HepG2 (cell line): ENCODE measurements around the gene ZFP36L2. TPM values are rescaled to one million over a fixed set of nuclear protein-coding genes. Genes with fewer than 3 reads are reported as not detected.

Experiments used
- AGO2 ChIP-seq: fragments of 200-400 bp; formaldehyde crosslinking; optimal IDR thresholded peaks from 2 replicates; pipeline ENCODE3; 2017; ENCODE audit warnings: mild to moderate bottlenecking, low read depth, low read length, moderate library complexity
- AHR ChIP-seq: IDR thresholded peaks from 2 replicates; pipeline ENCODE4 v1.6.1; 2018; ENCODE audit warnings: missing genetic modification reagents, missing compliant biosample characterization
- ARHGAP35 ChIP-seq: sonication (generic); formaldehyde crosslinking; IDR thresholded peaks from 2 replicates; pipeline ENCODE4 v1.9.0; 2022; ENCODE audit warnings: mild to moderate bottlenecking, inconsistent platforms, moderate library complexity, missing genetic modification reagents, borderline replicate concordance
- FOXO1 ChIP-seq: sonication (generic); formaldehyde crosslinking; IDR thresholded peaks from 2 replicates; pipeline ENCODE4 v1.4.0; 2020; ENCODE audit warnings: missing genetic modification reagents
- HINFP ChIP-seq: sonication (generic); formaldehyde crosslinking; IDR thresholded peaks from 2 replicates; pipeline ENCODE4 v1.4.0; 2020; ENCODE audit warnings: low read depth, mild to moderate bottlenecking, missing genetic modification reagents
- JUND ChIP-seq: sonication (generic); formaldehyde crosslinking; IDR thresholded peaks from 2 replicates; pipeline ENCODE4 v1.8.0; 2022; ENCODE audit warnings: mild to moderate bottlenecking, missing genetic modification reagents
- MAX ChIP-seq: IDR thresholded peaks from 2 replicates; pipeline ENCODE4 v1.6.1; 2012; ENCODE audit warnings: inconsistent platforms
- NRL ChIP-seq: sonication (generic); formaldehyde crosslinking; IDR thresholded peaks from 2 replicates; pipeline ENCODE4 v1.5.0; 2020; ENCODE audit warnings: missing genetic modification reagents, mild to moderate bottlenecking, moderate library complexity, borderline replicate concordance
- ONECUT2 ChIP-seq: sonication (generic); formaldehyde crosslinking; IDR thresholded peaks from 2 replicates; pipeline ENCODE4 v1.4.0; 2020; ENCODE audit warnings: missing genetic modification reagents
- POLR2A ChIP-seq, 2 experiments: IDR thresholded peaks; 2 replicates each; pipeline ENCODE4 v1.6.1; 2011; ENCODE audit warnings: low read depth in 2 of 2, low read length in 2 of 2, mild to moderate bottlenecking in 1 of 2, moderate library complexity in 1 of 2; ENCODE audit not compliant: insufficient read depth in 1 of 2
- PRMT3 ChIP-seq: sonication (generic); formaldehyde crosslinking; IDR thresholded peaks from 2 replicates; pipeline ENCODE4 v1.8.1; 2022; ENCODE audit warnings: low read depth, mild to moderate bottlenecking, moderate library complexity, missing genetic modification reagents, borderline replicate concordance
- ZEB1 ChIP-seq: IDR thresholded peaks from 2 replicates; pipeline ENCODE4 v1.6.1; 2012; ENCODE audit warnings: mild to moderate bottlenecking, low read depth, inconsistent platforms; ENCODE audit not compliant: insufficient replicate concordance
- ZNF160 ChIP-seq: sonication (generic); formaldehyde crosslinking; IDR thresholded peaks from 2 replicates; pipeline ENCODE4 v1.8.0; 2022; ENCODE audit warnings: mild to moderate bottlenecking, inconsistent platforms, missing genetic modification reagents
- ZNF280B ChIP-seq: sonication (generic); formaldehyde crosslinking; IDR thresholded peaks from 2 replicates; pipeline ENCODE4 v1.5.0; 2020; ENCODE audit warnings: missing genetic modification reagents, mild to moderate bottlenecking, borderline replicate concordance
- ZNF619 ChIP-seq: sonication (generic); formaldehyde crosslinking; IDR thresholded peaks from 2 replicates; pipeline ENCODE4 v1.4.0; 2020; ENCODE audit warnings: mild to moderate bottlenecking, missing genetic modification reagents
- ZNF687 ChIP-seq: sonication (generic); formaldehyde crosslinking; IDR thresholded peaks from 2 replicates; pipeline ENCODE4 v1.5.1; 2020; ENCODE audit warnings: mild to moderate bottlenecking, missing genetic modification reagents, moderate library complexity
- ZNF703 ChIP-seq: sonication (generic); formaldehyde crosslinking; IDR thresholded peaks from 2 replicates; pipeline ENCODE4 v1.5.1; 2020; ENCODE audit warnings: missing genetic modification reagents, mild to moderate bottlenecking, moderate library complexity, borderline replicate concordance
- ZNF777 ChIP-seq: sonication (generic); formaldehyde crosslinking; IDR thresholded peaks from 2 replicates; pipeline ENCODE4 v1.4.0; 2020; ENCODE audit warnings: missing genetic modification reagents
- polyA plus RNA-seq, 8 experiments: library from polyadenylated mRNA; depleted of rRNA in 3 of 8; stranded (reverse) in 7 of 8; unstranded in 1 of 8; fragments of >200 nt; fragmentation: Illumina TruSeq in 4 of 8; extraction: Trizol in 4 of 8; gene quantifications; 2 replicates each; pipeline versions ENCODE4 v1.2.1 to v1.2.3, GENCODE V29; 2011 to 2016; ENCODE audit warnings: low read depth in 4 of 8, missing spikeins in 1 of 8, mixed read lengths in 1 of 8; ENCODE audit not compliant: insufficient read depth in 1 of 8
- total RNA-seq, 5 experiments: library from RNA; depleted of rRNA; stranded (reverse); fragments of >200 nt; fragmentation: Illumina TruSeq; extraction: Trizol; gene quantifications; 2 replicates each; pipeline ENCODE4 v1.2.3, GENCODE V29; 2016; ENCODE audit warnings: low read depth in 1 of 5

Gene ZFP36L2
- total and polyA plus RNA-seq, 2 of the 13 experiments (the other 11 are each of a cell fraction or from before 2014, with no cell fraction given): 11.2 to 21.8 TPM

- TF ChIP-seq HINFP (peak; percentile 64; the same call in 1 of the 2 replicates), ZNF160 (peak; percentile 38; the same call in 1 of the 2 replicates), ARHGAP35 (CRISPR knock-in tag) (no peak), ZNF777 (CRISPR knock-in tag) (no peak), NRL (CRISPR knock-in tag) (0 out of 2 replicates have a peak, but pooled peaks have one; percentile 43), ZNF619 (CRISPR knock-in tag) (0 out of 2 replicates have a peak, but pooled peaks have one; percentile 70), ZNF687 (CRISPR knock-in tag) (peak; percentile 71), FOXO1 (CRISPR knock-in tag) (peak; percentile 13; the same call in 1 of the 2 replicates), MAX (peak; percentile 32; the same call in 1 of the 2 replicates), POLR2A (IDR thresholded peaks at IDR 0.05; ENCODE audit: insufficient read depth in 1 of 2, low read depth in 2 of 2, low read length in 2 of 2) (no peak), AGO2 (peak; percentile 38), ZEB1 (peak; percentile 40), ZNF280B (CRISPR knock-in tag) (peak; percentile 84), PRMT3 (CRISPR knock-in tag) (0 out of 2 replicates have a peak, but pooled peaks have one; percentile 67), ONECUT2 (CRISPR knock-in tag) (no peak), AHR (peak; percentile 60; the same call in 1 of the 2 replicates), JUND (peak; percentile 49; the same call in 1 of the 2 replicates), ZNF703 (peak; percentile 54; the same call in 1 of the 2 replicates)
Measured at GRCh38 chr2:43192744-43193651, 33.4 kb downstream of the ZFP36L2 start (continued).
